Neural cell (in vitro differentiated cells): ENCODE data around the gene DOCK7. TPM values are rescaled to one million over a fixed set of nuclear protein-coding genes. Genes with fewer than 3 reads are reported as not detected.
"Not testable (repeated sequence)": the region's sequence is repeated elsewhere in the genome, so short reads cannot be mapped to it uniquely, and the experiment has no call there.

Source experiments
- H2AFZ ChIP-seq: fragments of 200-600, 300-800 bp; sonication (generic), shearing (Covaris generic); 2 replicates; pipeline ENCODE4 v1.6.0; 2014; ENCODE audit warnings: low read depth, mild to moderate bottlenecking, antibody characterized with exemption, low read length, moderate library complexity
- H3F3A ChIP-seq: fragments of 200-600 bp; shearing (Covaris generic); 2 replicates; pipeline ENCODE4 v1.6.1; 2016; ENCODE audit warnings: mild to moderate bottlenecking, moderate library complexity, mixed read lengths, antibody characterized with exemption, low read length; ENCODE audit not compliant: insufficient read depth, poor library complexity, severe bottlenecking
- H3K27ac ChIP-seq: fragments of 200-600, 300-800 bp; sonication (generic), shearing (Covaris generic); 2 replicates; pipeline ENCODE4 v1.5.1; 2014; ENCODE audit warnings: mild to moderate bottlenecking, low read length, moderate library complexity
- H3K27me3 ChIP-seq: fragments of 300-800, 200-600 bp; sonication (generic), shearing (Covaris generic); 2 replicates; pipeline ENCODE4 v1.6.0; 2014; ENCODE audit warnings: mild to moderate bottlenecking, low read depth, low read length, moderate library complexity; ENCODE audit not compliant: insufficient read depth
- H3K36me3 ChIP-seq: fragments of 300-800, 200-600 bp; sonication (generic), shearing (Covaris generic); 2 replicates; pipeline ENCODE4 v1.5.1; 2014; ENCODE audit warnings: mild to moderate bottlenecking, antibody characterized with exemption, low read length, moderate library complexity; ENCODE audit not compliant: insufficient read depth
- H3K4me2 ChIP-seq: fragments of 300-800, 200-600 bp; sonication (generic), shearing (Covaris generic); 2 replicates; pipeline ENCODE4 v1.6.0; 2014; ENCODE audit warnings: mild to moderate bottlenecking, low read length
- H3K4me3 ChIP-seq: fragments of 300-800, 200-600 bp; sonication (generic), shearing (Covaris generic); 2 replicates; pipeline ENCODE4 v1.5.1; 2014; ENCODE audit warnings: mild to moderate bottlenecking, low read length, moderate library complexity
- H3K79me2 ChIP-seq: fragments of 200-600 bp; shearing (Covaris generic); replicated peaks from 2 replicates; pipeline ENCODE4 v1.6.0; 2014; ENCODE audit warnings: mild to moderate bottlenecking, low read length, moderate library complexity; ENCODE audit not compliant: insufficient read depth
- H3K9ac ChIP-seq: fragments of 300-800, 200-600 bp; sonication (generic), shearing (Covaris generic); 2 replicates; pipeline ENCODE4 v1.6.1; 2016; ENCODE audit warnings: mild to moderate bottlenecking, low read length, mixed read lengths
- H3K9me2 ChIP-seq: fragments of 200-600 bp; shearing (Covaris generic); 2 replicates; pipeline ENCODE4 v1.6.1; 2016; ENCODE audit warnings: mild to moderate bottlenecking, low read length, mixed read lengths; ENCODE audit not compliant: insufficient read depth
- H3K9me3 ChIP-seq: fragments of 200-600, 300-800 bp; sonication (generic), shearing (Covaris generic); 2 replicates; pipeline ENCODE4 v1.6.1; 2016; ENCODE audit warnings: mild to moderate bottlenecking, mixed run types, low read length, moderate library complexity, mixed read lengths
- H4K20me1 ChIP-seq: fragments of 200-600 bp; shearing (Covaris generic); 2 replicates; pipeline ENCODE4 v1.6.1; 2016; ENCODE audit warnings: mild to moderate bottlenecking, mixed run types; ENCODE audit not compliant: insufficient read depth
- EP300 ChIP-seq: fragments of 450-650 bp; conservative IDR thresholded peaks from 2 replicates; pipeline ENCODE4 v1.6.1; 2014; ENCODE audit warnings: antibody characterized with exemption, mild to moderate bottlenecking, moderate library complexity; ENCODE audit not compliant: poor library complexity, severe bottlenecking
- EZH2 ChIP-seq: fragments of 200-600, 300-800 bp; shearing (Covaris generic), sonication (generic); IDR thresholded peaks from 2 replicates; pipeline ENCODE4 v1.6.1; 2014; ENCODE audit warnings: antibody characterized with exemption, low read length, borderline replicate concordance, mild to moderate bottlenecking; ENCODE audit not compliant: insufficient read depth, poor library complexity, severe bottlenecking
- MXI1 ChIP-seq: fragments of 450-650 bp; conservative IDR thresholded peaks from 2 replicates; pipeline ENCODE4 v1.6.1; 2014; ENCODE audit warnings: antibody characterized with exemption, mild to moderate bottlenecking; ENCODE audit not compliant: poor library complexity, severe bottlenecking
- POLR2AphosphoS5 ChIP-seq: IDR thresholded peaks from 2 replicates; pipeline ENCODE4 v1.6.1; 2012
- RAD21 ChIP-seq: fragments of 450-650 bp; conservative IDR thresholded peaks from 2 replicates; pipeline ENCODE4 v1.6.1; 2014; ENCODE audit warnings: antibody characterized with exemption, mild to moderate bottlenecking, moderate library complexity
- SMC3 ChIP-seq: fragments of 450-650 bp; conservative IDR thresholded peaks from 2 replicates; pipeline ENCODE4 v1.6.1; 2014; ENCODE audit warnings: antibody characterized with exemption, mild to moderate bottlenecking, moderate library complexity; ENCODE audit not compliant: poor library complexity
- TAF1 ChIP-seq: IDR thresholded peaks from 2 replicates; pipeline ENCODE4 v1.6.1; 2012; ENCODE audit warnings: low read depth
- polyA plus RNA-seq: library from polyadenylated mRNA; depleted of rRNA; stranded (reverse); fragments of >200 nt; gene quantifications from 2 replicates; pipeline ENCODE4 v1.2.3, GENCODE V29; 2014
- TF ChIP-seq, protein P1 (sequence below): IDR thresholded peaks from 2 replicates; pipeline ENCODE4 v1.6.1; 2012; ENCODE audit warnings: borderline replicate concordance
- TF ChIP-seq, protein P2 (sequence below): fragments of 450-650 bp; IDR thresholded peaks from 2 replicates; pipeline ENCODE4 v1.5.1; 2014; ENCODE audit warnings: antibody characterized with exemption, mild to moderate bottlenecking, moderate library complexity; ENCODE audit not compliant: poor library complexity, severe bottlenecking

Gene DOCK7
- polyA plus RNA-seq, 1 donor from 2014 or later: 129 TPM

DNA sequence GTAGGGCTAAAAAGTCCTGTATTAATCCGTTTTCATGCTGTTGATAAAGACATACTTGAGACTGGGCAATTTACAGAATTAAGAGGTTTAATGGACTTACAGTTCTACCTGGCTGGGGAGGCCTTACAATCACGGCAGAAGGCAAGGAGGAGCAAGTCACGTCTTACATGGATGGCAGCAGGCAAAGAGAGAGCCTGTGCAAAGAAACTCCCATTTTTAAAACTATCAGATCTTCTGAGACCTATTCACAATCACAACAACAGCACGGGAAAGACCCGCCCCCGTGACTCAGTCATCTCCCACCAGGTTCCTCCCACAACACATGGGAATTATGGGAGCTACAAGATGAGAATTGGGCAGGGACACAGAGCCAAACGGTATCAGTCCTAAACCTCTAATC, 6.3 kb upstream of the DOCK7 start:
- H3K9me3 ChIP-seq, H3K27me3 ChIP-seq, H3K4me3 ChIP-seq, H2AFZ ChIP-seq, H3K36me3 ChIP-seq, H3K4me2 ChIP-seq, H4K20me1 ChIP-seq, H3F3A ChIP-seq, H3K27ac ChIP-seq, H3K9ac ChIP-seq, H3K9me2 ChIP-seq: not testable (repeated sequence)
- peaks cover 10% of the 10 kb centered on the region for H3K79me2 ChIP-seq

DNA sequence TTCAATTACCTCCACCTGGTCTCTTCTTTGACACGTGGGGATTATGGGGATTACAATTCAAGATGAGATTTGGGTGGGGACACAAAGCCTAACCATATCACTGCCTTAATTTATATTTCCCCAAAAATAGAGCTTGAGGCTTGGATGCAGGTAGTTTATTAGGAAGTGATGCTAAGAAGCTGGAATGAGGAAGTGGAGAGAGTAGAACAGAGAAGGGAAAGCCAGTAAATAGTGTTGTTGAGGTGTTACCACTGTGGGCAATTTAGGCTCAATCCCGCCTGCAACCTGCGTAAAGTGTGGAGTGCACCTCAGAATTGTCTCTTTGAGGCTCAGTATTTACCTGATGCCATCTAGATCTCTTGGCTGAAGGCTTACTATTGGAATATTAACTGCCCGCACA, 4.9 kb upstream of the DOCK7 start:
- Histone ChIP-seq H3K4me2 (no peak overlapping the region), H4K20me1 (no peaks in the 10 kb centered on the region), H3K9me3 (no peaks in the 10 kb centered on the region), H3K36me3 (no peaks in the 10 kb centered on the region), H3K27me3 (no peaks in the 10 kb centered on the region), H3K9ac (no peak overlapping the region), H3K4me3 (no peak overlapping the region), H3F3A (no peaks in the 10 kb centered on the region), H2AFZ (no peak overlapping the region), H3K79me2 (peaks cover 19% of the 10 kb centered on the region), H3K9me2 (no peaks in the 10 kb centered on the region), H3K27ac (no peak overlapping the region)
- no peak for TF ChIP-seq SMC3
- no peak for TF ChIP-seq RAD21
- TF ChIP-seq, protein P1, sequence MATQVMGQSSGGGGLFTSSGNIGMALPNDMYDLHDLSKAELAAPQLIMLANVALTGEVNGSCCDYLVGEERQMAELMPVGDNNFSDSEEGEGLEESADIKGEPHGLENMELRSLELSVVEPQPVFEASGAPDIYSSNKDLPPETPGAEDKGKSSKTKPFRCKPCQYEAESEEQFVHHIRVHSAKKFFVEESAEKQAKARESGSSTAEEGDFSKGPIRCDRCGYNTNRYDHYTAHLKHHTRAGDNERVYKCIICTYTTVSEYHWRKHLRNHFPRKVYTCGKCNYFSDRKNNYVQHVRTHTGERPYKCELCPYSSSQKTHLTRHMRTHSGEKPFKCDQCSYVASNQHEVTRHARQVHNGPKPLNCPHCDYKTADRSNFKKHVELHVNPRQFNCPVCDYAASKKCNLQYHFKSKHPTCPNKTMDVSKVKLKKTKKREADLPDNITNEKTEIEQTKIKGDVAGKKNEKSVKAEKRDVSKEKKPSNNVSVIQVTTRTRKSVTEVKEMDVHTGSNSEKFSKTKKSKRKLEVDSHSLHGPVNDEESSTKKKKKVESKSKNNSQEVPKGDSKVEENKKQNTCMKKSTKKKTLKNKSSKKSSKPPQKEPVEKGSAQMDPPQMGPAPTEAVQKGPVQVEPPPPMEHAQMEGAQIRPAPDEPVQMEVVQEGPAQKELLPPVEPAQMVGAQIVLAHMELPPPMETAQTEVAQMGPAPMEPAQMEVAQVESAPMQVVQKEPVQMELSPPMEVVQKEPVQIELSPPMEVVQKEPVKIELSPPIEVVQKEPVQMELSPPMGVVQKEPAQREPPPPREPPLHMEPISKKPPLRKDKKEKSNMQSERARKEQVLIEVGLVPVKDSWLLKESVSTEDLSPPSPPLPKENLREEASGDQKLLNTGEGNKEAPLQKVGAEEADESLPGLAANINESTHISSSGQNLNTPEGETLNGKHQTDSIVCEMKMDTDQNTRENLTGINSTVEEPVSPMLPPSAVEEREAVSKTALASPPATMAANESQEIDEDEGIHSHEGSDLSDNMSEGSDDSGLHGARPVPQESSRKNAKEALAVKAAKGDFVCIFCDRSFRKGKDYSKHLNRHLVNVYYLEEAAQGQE: no peak
- no peak for TF ChIP-seq TAF1
- TF ChIP-seq, protein P2, sequence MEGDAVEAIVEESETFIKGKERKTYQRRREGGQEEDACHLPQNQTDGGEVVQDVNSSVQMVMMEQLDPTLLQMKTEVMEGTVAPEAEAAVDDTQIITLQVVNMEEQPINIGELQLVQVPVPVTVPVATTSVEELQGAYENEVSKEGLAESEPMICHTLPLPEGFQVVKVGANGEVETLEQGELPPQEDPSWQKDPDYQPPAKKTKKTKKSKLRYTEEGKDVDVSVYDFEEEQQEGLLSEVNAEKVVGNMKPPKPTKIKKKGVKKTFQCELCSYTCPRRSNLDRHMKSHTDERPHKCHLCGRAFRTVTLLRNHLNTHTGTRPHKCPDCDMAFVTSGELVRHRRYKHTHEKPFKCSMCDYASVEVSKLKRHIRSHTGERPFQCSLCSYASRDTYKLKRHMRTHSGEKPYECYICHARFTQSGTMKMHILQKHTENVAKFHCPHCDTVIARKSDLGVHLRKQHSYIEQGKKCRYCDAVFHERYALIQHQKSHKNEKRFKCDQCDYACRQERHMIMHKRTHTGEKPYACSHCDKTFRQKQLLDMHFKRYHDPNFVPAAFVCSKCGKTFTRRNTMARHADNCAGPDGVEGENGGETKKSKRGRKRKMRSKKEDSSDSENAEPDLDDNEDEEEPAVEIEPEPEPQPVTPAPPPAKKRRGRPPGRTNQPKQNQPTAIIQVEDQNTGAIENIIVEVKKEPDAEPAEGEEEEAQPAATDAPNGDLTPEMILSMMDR: no peak
- no peak for TF ChIP-seq EP300
- no peak for TF ChIP-seq POLR2AphosphoS5
- TF ChIP-seq EZH2: no peak
- TF ChIP-seq MXI1: no peak
